GM13977 (cell line): ENCODE results near the gene KLRC4.
"Not testable (repeated sequence)": the region's sequence is repeated elsewhere in the genome, so short reads cannot be mapped to it uniquely, and the experiment has no call there.

Source experiments
- DNase-seq: peaks from one replicate; pipeline ENCODE4 v3.0.0; 2012; ENCODE audit warnings: low spot score
- CTCF ChIP-seq: IDR thresholded peaks from 2 replicates; pipeline ENCODE4 v1.5.1; 2012; ENCODE audit warnings: mild to moderate bottlenecking, control low read depth; ENCODE audit not compliant: insufficient read depth; ENCODE audit errors: extremely low read depth, missing control alignments
- in situ Hi-C: fragments of 300-500 bp; cut with MboI; formaldehyde crosslinking; loops from one replicate; pipeline ENCODE4 v1.12.0; 2022; ENCODE audit warnings: low sequenced_read_pairs, low pct_unique_long_range_greater_than_20kb, mixed read lengths, inconsistent platforms; ENCODE audit not compliant: unreplicated experiment

The KLRC4 gene

DNA sequence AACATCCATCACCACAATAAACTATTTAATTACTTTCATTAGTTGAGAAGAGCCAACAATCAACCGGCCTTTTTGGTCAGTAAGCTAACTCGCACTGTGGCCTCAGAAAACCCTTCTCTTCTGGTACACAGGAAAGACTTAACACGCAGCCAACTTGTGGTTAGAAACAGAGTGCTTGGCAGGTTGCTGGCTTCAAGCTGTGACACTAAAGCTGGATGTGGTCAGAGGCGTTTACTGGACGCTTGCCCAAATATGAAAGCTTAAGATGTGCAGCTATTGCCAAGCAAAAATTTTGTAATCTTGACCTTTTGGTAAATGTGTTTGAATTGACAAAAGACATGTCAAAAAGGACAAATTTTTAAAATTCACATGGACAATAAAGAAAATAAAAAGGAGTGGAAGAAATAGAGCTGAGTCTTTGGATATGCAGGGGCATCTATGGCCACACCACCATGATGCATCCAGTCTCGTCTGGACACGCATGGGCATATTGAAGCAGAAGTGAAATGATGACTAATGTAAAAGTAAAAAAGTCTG, 17.1 kb downstream of the KLRC4 start:
- in situ Hi-C loops = no loop called here
- TF ChIP-seq CTCF = no peak
- peak; percentile 17 for DNase-seq

- not testable (repeated sequence) for DNase-seq
These were observed 18.6 kb downstream of the KLRC4 start for GRCh38 chr12:10390991-10391390.

DNA sequence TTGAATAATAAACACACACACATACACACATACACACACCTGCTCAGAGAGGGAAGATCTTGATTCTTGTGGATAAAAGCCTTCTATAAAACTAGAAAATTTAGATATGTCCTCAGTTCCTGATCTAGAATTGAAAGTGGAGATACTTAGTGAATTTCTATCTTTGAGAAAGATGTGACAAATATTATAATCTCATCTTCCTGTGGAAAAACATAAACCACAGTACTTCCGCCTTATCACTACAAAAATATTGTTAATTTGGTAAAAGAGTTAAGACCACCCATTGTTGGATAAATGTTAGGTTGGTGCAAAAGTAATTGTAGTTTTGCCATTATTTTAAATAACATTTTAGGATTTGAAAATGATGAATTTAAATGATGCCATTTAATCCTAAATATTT, 19.7 kb downstream of the KLRC4 start, which contains the start of gene KLRK1:
TSS of gene KLRK1 (minus strand) at position 138 of the 400 bp plus-strand sequence. CDS start 1,231 bp downstream, outside the sequence.
- DNase-seq = no peak
- in situ Hi-C loops = no loop called here
- no peak for TF ChIP-seq CTCF

More at GRCh38 chr12:10390991-10391390, 18.6 kb downstream of the KLRC4 start:
- in situ Hi-C loops = not testable (repeated sequence)

- no peak for TF ChIP-seq CTCF
- in situ Hi-C loops = no loop called here
- no peak for DNase-seq
These were observed 20.7 kb downstream of the KLRC4 start for GRCh38 chr12:10388624-10389413.

DNA sequence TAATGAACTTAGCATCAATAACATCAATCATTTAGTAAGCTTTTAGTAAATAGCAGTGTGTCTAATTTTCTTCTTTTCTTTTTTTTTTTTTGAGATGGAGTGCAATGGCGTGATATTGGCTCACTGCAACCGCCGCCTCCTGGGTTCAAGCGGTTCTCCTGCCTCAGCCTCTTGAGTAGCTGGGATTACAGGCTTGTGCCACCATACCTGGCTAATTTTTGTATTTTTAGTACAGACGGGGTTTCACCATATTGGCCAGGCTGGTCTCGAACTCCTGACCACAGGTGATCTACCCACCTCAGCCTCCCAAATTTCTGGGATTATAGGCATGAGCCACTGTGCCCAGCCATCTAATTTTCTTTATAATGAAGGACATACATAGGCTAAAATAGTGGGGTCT, 22.1 kb downstream of the KLRC4 start:
- in situ Hi-C loops = not testable (repeated sequence)

DNA sequence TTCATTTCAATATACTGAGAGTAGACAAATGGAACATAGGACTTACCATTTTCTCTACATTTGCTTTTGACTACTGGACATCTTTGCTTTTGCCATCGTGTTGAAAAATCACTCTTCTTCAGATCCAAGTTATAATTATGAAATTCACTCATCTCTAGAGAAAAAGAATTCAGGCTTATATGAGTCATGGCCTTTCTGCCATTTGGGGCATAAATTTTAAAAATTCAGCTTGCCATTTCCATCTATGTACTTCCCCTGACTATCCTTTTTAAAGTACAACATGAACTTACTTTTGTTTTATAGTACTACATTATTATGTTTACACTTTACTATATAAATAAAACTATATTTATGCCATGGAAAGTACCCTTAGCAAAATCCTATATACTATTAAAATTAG, 22.7 kb downstream of the KLRC4 start:
- no peak for TF ChIP-seq CTCF
- DNase-seq = no peak
- in situ Hi-C loops = no loop called here

More for the DNA sequence above, 22.1 kb downstream of the KLRC4 start:
- not testable (repeated sequence) for DNase-seq

DNA sequence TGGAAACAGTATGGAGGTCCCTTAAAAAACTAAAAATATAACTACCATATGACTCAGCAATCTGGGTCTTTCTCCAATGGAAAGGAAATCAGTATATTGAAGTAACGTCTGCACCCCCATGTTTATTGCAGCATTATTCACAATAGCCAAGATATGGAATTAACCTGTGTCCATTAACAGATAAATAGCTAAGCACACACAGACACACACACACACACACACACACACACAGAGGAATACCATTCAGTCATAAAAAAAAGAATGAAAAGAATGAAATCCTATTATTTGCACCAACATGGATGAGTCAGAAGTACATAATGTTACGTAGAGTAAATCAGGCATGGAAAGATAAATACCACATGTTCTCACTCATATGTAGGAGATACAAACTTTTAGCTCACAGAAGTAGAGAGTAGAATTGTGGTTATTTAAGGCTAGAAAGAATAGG, 24.4 kb downstream of the KLRC4 start:
- no peak for DNase-seq
- TF ChIP-seq CTCF = no peak
- in situ Hi-C loops = no loop called here
